NCI-H1694 (cell line): Measurements from ENCODE around the gene ZEB2.

ENCODE experiments used
- DNase-seq: peaks from one replicate; lab custom pipeline; 2025; lab: John Stamatoyannopoulos, UW

ZEB2 gene

GRCh38 chr2:144512891-144513351, 7.0 kb downstream of the ZEB2 start:
- no peak for DNase-seq

DNA sequence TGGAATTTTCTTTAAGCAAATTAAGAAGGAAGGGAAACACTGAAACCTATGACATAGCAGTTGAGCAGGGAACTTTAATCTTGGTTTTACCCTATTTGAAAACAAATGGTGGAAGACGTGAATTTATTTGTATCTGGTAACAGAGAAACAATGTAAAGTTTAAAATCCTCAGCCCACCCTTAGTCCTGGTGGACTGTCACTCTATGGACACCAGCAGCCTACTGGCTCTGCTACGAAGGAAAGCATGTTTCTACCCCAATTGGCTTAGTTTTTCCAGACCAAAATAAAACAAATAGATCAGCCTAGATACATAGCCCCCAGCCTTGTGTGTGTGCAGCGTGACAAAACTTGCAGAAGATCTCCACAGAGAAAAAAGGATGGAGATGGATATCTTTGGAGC, 7.4 kb downstream of the ZEB2 start:
- no peak for DNase-seq

GRCh38 chr2:144511937-144512336, 8.0 kb downstream of the ZEB2 start:
- DNase-seq, result no peak

DNA sequence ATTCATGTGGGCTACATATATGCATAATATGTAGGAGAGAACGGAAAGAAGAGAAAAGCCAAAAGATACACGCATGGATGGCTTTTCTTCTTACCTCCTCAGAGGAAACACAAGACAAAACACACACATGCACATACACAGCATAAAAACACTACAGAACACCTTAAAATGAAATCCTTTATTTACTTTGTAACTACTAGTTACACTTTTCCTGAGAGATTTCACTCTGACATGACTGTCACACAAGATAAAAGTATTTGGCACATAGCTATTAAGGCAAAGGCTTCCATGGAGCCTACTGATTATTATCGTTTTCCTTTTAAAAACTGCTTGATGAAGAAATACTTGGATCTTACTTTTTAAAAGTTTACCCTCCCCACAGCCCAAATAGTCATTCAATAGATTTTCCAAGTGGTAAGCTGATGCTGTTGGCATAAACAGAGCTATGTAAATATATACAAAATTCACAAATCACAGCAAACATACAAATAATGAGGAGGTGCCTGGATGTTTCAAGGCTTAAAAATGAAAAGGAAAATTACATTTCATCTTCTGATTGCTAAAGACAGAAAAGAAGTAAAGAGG, 8.6 kb downstream of the ZEB2 start:
- no peak for DNase-seq

- DNase-seq, result no peak
These were observed 9.5 kb downstream of the ZEB2 start for GRCh38 chr2:144510294-144510991.

GRCh38 chr2:144509879-144510221, 10.1 kb downstream of the ZEB2 start:
- no peak for DNase-seq

- DNase-seq, result no peak
These were observed 10.7 kb downstream of the ZEB2 start for GRCh38 chr2:144509001-144509878.

DNA sequence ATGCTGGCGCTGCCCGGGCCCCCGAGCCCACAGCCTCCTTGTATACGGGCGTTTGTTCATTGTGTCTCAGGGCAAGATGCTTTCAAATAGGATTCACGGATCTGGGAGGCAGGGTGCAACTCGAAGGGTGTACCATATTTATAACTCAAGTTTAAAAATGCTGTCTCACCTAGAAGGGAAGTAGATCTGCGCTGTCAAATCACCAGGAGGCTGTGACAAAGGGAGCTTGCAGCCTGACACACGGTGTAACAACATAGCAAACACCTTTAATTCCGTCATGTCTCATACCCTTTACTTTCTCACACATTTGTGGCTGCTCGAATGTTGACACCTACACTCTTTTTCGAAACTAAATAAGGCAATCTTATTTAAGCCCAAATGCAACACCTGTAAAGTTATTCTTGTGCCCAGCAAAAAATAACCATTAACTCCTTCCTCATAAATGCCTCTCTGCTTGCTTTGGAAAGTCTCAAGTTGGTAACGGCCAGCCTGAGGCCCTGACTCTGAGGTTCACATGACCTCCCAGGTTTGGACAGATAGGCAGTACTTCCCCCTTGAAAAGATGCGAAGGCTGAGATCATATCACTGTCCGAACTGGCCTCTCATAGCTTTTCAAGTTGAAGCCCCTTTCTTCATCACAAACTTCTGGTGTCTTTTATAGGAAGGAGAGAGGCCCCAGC, 11.6 kb downstream of the ZEB2 start:
- DNase-seq, result no peak

GRCh38 chr2:144507441-144508171, 12.3 kb downstream of the ZEB2 start:
- no peak for DNase-seq

DNA sequence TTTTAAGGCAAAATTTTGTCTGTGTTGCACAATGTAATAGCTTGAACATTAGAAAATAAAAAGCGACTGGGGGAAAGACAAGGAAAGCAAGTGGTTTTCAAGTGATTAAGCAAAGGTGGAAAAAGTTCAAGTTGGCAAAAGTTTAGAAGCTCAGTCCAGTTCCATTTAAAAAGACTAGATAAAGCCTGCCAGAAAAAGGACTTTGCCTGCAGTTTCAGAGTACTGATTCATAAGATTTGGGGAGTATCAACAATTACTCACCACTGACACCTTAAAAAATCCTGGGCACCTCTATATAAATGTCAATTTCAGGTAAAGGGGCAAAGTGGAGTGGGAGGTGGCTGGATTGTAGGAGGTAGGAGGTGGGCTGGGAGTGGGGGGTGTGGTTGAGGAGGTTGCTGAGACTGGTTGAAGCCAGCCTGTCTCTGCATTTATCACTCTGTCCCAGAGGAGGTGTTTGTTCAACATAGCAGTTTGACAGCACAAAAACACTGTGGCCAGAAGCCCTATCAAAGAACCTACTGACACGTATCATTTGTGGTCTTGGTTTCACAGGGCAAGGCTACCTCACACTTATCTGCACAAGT, 14.6 kb downstream of the ZEB2 start:
- no peak for DNase-seq

GRCh38 chr2:144504218-144504641, 15.7 kb downstream of the ZEB2 start:
- no peak for DNase-seq

DNA sequence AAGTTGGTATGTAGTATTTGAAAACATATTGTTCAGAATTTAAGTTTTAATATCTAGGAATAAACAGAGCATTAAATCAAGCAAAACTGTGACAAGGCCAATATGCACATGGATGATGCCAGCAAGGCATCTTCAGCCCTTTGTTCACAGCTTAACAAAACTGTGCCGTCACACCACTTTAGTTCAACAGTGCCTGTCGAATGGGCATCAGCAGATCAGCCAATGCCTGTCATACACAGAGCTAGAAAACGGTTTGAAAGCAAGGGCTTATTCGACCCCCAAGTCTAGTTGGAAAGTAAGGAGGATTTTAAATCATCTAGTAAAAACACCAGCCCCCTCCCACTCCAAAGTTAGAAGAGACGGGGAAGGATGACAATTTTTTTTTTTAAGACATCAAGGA, 16.7 kb downstream of the ZEB2 start:
- DNase-seq, result no peak

DNA sequence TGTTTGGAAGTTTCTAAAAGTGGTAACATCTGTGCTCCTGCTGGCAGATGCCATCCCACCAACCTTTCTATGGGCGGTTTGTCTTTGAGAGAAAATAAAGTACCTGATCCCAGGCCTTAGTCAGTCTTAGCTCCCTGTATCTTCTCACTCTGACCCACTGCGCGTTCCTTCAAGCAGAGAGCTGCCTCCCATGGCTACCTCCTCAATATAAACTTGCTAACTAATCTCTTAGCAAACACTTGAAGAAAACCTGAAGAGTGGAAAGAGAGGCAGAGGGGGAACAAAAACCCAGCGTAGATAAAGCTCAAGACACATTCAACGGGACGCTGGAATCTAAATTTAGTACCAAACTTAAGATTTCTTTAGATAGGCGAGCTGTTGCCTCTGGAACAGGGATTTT, 17.6 kb downstream of the ZEB2 start:
- no peak for DNase-seq

GRCh38 chr2:144501627-144502026, 18.3 kb downstream of the ZEB2 start:
- no peak for DNase-seq

GRCh38 chr2:144501118-144501517, 18.8 kb downstream of the ZEB2 start:
- no peak for DNase-seq

GRCh38 chr2:144500563-144500962, 19.4 kb downstream of the ZEB2 start:
- no peak for DNase-seq

GRCh38 chr2:144498277-144498676, 21.6 kb downstream of the ZEB2 start:
- DNase-seq, result no peak

- no peak for DNase-seq
These were observed 22.8 kb downstream of the ZEB2 start for GRCh38 chr2:144496977-144497598.

- no peak for DNase-seq
These were observed 23.6 kb downstream of the ZEB2 start for GRCh38 chr2:144496092-144496976.
